Vagina (tissue), 2 donors: ENCODE data around the gene MEIS3.

Source experiments
- POLR2A ChIP-seq, 2 donors: fragments of 450-650 bp; IDR thresholded peaks; one replicate each; pipeline ENCODE4 v1.6.1; 2017; ENCODE audit warnings: antibody characterized with exemption in 2 of 2, mild to moderate bottlenecking in 2 of 2, moderate library complexity in 2 of 2
- TF ChIP-seq, protein P1 (sequence below), 3 experiments: fragments of 450-650 bp in 2 of 3; fragments of 200-600 bp in 1 of 3; sonication (generic) in 1 of 3; IDR thresholded peaks; one replicate each; pipeline ENCODE4 v1.5.1; 2017 to 2019; ENCODE audit warnings: antibody characterized with exemption in 3 of 3, mild to moderate bottlenecking in 2 of 3, moderate library complexity in 2 of 3

DNA sequence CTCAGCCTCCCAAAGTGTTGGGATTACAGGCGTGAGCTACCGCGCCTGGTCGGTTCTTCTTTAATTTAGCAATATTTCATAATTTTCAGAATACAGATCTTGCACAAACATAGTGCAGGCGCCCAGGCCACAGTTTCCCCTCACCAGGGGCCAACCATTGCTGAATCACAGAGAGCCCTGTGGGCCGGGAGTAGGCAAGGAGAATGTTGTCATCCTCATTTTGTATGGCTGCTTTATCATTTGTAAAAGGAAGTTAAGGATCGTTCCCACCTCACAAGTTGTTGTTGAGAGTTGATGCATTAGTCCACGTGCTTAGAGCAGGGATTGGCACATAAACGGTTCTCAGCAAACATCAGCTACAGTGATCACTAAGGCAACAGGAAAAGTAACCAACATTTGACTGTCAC is 30.2 kb downstream of the MEIS3 start:
- TF ChIP-seq, protein P1, sequence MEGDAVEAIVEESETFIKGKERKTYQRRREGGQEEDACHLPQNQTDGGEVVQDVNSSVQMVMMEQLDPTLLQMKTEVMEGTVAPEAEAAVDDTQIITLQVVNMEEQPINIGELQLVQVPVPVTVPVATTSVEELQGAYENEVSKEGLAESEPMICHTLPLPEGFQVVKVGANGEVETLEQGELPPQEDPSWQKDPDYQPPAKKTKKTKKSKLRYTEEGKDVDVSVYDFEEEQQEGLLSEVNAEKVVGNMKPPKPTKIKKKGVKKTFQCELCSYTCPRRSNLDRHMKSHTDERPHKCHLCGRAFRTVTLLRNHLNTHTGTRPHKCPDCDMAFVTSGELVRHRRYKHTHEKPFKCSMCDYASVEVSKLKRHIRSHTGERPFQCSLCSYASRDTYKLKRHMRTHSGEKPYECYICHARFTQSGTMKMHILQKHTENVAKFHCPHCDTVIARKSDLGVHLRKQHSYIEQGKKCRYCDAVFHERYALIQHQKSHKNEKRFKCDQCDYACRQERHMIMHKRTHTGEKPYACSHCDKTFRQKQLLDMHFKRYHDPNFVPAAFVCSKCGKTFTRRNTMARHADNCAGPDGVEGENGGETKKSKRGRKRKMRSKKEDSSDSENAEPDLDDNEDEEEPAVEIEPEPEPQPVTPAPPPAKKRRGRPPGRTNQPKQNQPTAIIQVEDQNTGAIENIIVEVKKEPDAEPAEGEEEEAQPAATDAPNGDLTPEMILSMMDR (IDR thresholded peaks at IDR 0.05): no peak
- no peak for TF ChIP-seq POLR2A (IDR thresholded peaks at IDR 0.05)
